AG09319 (cell line): ENCODE results near the gene ARFGAP1.

Experiments used
- DNase-seq: peaks from one replicate; pipeline ENCODE4 v3.0.0-alpha.2; 2010; ENCODE audit warnings: low read depth; ENCODE audit errors: extremely low read depth
- CTCF ChIP-seq: IDR thresholded peaks from 2 replicates; pipeline ENCODE4 v1.5.1; 2011; ENCODE audit warnings: low read depth, mild to moderate bottlenecking, inconsistent platforms, low read length, moderate library complexity

The ARFGAP1 gene

GRCh38 chr20:63307538-63308217 lies 35.1 kb downstream of the ARFGAP1 start:
- no peak for DNase-seq
- no peak for TF ChIP-seq CTCF

- TF ChIP-seq CTCF: no peak
- no peak for DNase-seq
Observed at GRCh38 chr20:63308218-63308911, 35.8 kb downstream of the ARFGAP1 start.

- no peak for DNase-seq
- TF ChIP-seq CTCF: peak; percentile 82
Observed at GRCh38 chr20:63309261-63310071, 36.9 kb downstream of the ARFGAP1 start.

GRCh38 chr20:63310265-63310991 lies 37.8 kb downstream of the ARFGAP1 start:
- DNase-seq: no peak
- no peak for TF ChIP-seq CTCF

- no peak for DNase-seq
- no peak for TF ChIP-seq CTCF
Observed at GRCh38 chr20:63311186-63311832, 38.7 kb downstream of the ARFGAP1 start.

GRCh38 chr20:63311833-63312243 lies 39.2 kb downstream of the ARFGAP1 start:
- DNase-seq: no peak
- TF ChIP-seq CTCF: no peak
